ENCODE measurements around the gene GSTA4. TPM values are rescaled to one million over a fixed set of nuclear protein-coding genes. Genes with fewer than 3 reads are reported as not detected.

GSTA4 gene
- total and polyA plus RNA-seq, 2 experiments from 2014 or later, result 19.3 to 29.9 TPM

- Histone ChIP-seq H3K27ac (ENCODE audit: low read depth) (no peak overlapping the region), H3K4me1 (ENCODE audit: insufficient read depth) (0 out of 2 replicates have a peak, but pooled peaks cover 7% of the 10 kb centered on the region), H2AFZ (peak overlapping the region; percentile 12; the same call in 1 of the 2 replicates), H3K4me2 (peak overlapping the region; percentile 78), H3K4me3 (peak overlapping the region; percentile 66), H3K9me2 (ENCODE audit: insufficient read depth) (no peaks in the 10 kb centered on the region), H4K20me1 (replicated peaks; ENCODE audit: insufficient read depth) (no peaks in the 10 kb centered on the region), H3K36me3 (ENCODE audit: insufficient read depth) (no peaks in the 10 kb centered on the region), H3K27me3 (ENCODE audit: insufficient read depth) (no peaks in the 10 kb centered on the region), H3F3A (replicated peaks; ENCODE audit: low read depth) (no peaks in the 10 kb centered on the region), H3K79me2 (replicated peaks; ENCODE audit: insufficient read depth) (no peaks in the 10 kb centered on the region)
- H3K4me1 Mint-ChIP-seq, result peaks cover 19% of the 10 kb centered on the region; the same call in 2 of the 3 replicates
- H3K9me3 Mint-ChIP-seq, result peaks cover 5% of the 10 kb centered on the region
- DNase-seq (ENCODE audit: low spot score), result no peak
- peaks cover 17% of the 10 kb centered on the region for H3K27me3 Mint-ChIP-seq (ENCODE audit: insufficient read depth, low read depth, poor library complexity)
- H3K4me3 Mint-ChIP-seq, result peak overlapping the region; percentile 93
- peaks cover 7% of the 10 kb centered on the region for H3K36me3 Mint-ChIP-seq (ENCODE audit: low read depth)
- no peak overlapping the region; the same call in 1 of the 2 replicates for H3K27ac Mint-ChIP-seq
- no peak for ATAC-seq
- TF ChIP-seq NANOG (IDR thresholded peaks at IDR 0.05; ENCODE audit: borderline replicate concordance), result no peak
- no peak for TF ChIP-seq POLR2AphosphoS5 (IDR thresholded peaks at IDR 0.05; ENCODE audit: low read depth)
- TF ChIP-seq, protein P1, sequence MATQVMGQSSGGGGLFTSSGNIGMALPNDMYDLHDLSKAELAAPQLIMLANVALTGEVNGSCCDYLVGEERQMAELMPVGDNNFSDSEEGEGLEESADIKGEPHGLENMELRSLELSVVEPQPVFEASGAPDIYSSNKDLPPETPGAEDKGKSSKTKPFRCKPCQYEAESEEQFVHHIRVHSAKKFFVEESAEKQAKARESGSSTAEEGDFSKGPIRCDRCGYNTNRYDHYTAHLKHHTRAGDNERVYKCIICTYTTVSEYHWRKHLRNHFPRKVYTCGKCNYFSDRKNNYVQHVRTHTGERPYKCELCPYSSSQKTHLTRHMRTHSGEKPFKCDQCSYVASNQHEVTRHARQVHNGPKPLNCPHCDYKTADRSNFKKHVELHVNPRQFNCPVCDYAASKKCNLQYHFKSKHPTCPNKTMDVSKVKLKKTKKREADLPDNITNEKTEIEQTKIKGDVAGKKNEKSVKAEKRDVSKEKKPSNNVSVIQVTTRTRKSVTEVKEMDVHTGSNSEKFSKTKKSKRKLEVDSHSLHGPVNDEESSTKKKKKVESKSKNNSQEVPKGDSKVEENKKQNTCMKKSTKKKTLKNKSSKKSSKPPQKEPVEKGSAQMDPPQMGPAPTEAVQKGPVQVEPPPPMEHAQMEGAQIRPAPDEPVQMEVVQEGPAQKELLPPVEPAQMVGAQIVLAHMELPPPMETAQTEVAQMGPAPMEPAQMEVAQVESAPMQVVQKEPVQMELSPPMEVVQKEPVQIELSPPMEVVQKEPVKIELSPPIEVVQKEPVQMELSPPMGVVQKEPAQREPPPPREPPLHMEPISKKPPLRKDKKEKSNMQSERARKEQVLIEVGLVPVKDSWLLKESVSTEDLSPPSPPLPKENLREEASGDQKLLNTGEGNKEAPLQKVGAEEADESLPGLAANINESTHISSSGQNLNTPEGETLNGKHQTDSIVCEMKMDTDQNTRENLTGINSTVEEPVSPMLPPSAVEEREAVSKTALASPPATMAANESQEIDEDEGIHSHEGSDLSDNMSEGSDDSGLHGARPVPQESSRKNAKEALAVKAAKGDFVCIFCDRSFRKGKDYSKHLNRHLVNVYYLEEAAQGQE (IDR thresholded peaks at IDR 0.05; ENCODE audit: unreplicated experiment), result no peak
- TF ChIP-seq, protein P2, sequence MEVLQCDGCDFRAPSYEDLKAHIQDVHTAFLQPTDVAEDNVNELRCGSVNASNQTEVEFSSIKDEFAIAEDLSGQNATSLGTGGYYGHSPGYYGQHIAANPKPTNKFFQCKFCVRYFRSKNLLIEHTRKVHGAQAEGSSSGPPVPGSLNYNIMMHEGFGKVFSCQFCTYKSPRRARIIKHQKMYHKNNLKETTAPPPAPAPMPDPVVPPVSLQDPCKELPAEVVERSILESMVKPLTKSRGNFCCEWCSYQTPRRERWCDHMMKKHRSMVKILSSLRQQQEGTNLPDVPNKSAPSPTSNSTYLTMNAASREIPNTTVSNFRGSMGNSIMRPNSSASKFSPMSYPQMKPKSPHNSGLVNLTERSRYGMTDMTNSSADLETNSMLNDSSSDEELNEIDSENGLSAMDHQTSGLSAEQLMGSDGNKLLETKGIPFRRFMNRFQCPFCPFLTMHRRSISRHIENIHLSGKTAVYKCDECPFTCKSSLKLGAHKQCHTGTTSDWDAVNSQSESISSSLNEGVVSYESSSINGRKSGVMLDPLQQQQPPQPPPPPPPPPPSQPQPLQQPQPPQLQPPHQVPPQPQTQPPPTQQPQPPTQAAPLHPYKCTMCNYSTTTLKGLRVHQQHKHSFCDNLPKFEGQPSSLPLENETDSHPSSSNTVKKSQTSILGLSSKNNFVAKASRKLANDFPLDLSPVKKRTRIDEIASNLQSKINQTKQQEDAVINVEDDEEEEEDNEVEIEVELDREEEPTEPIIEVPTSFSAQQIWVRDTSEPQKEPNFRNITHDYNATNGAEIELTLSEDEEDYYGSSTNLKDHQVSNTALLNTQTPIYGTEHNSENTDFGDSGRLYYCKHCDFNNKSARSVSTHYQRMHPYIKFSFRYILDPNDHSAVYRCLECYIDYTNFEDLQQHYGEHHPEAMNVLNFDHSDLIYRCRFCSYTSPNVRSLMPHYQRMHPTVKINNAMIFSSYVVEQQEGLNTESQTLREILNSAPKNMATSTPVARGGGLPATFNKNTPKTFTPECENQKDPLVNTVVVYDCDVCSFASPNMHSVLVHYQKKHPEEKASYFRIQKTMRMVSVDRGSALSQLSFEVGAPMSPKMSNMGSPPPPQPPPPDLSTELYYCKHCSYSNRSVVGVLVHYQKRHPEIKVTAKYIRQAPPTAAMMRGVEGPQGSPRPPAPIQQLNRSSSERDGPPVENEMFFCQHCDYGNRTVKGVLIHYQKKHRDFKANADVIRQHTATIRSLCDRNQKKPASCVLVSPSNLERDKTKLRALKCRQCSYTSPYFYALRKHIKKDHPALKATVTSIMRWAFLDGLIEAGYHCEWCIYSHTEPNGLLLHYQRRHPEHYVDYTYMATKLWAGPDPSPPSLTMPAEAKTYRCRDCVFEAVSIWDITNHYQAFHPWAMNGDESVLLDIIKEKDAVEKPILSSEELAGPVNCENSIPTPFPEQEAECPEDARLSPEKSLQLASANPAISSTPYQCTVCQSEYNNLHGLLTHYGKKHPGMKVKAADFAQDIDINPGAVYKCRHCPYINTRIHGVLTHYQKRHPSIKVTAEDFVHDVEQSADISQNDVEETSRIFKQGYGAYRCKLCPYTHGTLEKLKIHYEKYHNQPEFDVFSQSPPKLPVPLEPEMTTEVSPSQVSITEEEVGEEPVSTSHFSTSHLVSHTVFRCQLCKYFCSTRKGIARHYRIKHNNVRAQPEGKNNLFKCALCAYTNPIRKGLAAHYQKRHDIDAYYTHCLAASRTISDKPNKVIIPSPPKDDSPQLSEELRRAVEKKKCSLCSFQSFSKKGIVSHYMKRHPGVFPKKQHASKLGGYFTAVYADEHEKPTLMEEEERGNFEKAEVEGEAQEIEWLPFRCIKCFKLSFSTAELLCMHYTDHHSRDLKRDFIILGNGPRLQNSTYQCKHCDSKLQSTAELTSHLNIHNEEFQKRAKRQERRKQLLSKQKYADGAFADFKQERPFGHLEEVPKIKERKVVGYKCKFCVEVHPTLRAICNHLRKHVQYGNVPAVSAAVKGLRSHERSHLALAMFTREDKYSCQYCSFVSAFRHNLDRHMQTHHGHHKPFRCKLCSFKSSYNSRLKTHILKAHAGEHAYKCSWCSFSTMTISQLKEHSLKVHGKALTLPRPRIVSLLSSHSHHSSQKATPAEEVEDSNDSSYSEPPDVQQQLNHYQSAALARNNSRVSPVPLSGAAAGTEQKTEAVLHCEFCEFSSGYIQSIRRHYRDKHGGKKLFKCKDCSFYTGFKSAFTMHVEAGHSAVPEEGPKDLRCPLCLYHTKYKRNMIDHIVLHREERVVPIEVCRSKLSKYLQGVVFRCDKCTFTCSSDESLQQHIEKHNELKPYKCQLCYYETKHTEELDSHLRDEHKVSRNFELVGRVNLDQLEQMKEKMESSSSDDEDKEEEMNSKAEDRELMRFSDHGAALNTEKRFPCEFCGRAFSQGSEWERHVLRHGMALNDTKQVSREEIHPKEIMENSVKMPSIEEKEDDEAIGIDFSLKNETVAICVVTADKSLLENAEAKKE (CRISPR knock-in tag; IDR thresholded peaks at IDR 0.05), result no peak
- TF ChIP-seq STAT1 (IDR thresholded peaks at IDR 0.05; ENCODE audit: unreplicated experiment), result no peak
- TF ChIP-seq JUNB (IDR thresholded peaks at IDR 0.05; ENCODE audit: unreplicated experiment), result no peak
- no peak for TF ChIP-seq ZNF331 (CRISPR knock-in tag; IDR thresholded peaks at IDR 0.05; ENCODE audit: low read depth)
- TF ChIP-seq CTCF (conservative IDR thresholded peaks at IDR 0.05; ENCODE audit: low read depth in 2 of 2), result no peak
- no peak for TF ChIP-seq EZH2 (IDR thresholded peaks at IDR 0.05; ENCODE audit: low read depth, unreplicated experiment)
- TF ChIP-seq CREB1 (CRISPR knock-in tag; IDR thresholded peaks at IDR 0.05; ENCODE audit: low read depth), result no peak
- TF ChIP-seq ETS1 (IDR thresholded peaks at IDR 0.05), result no peak
- no peak for TF ChIP-seq EZH2phosphoT487 (IDR thresholded peaks at IDR 0.05; ENCODE audit: unreplicated experiment)
- no peak for TF ChIP-seq ZNF114 (CRISPR knock-in tag; IDR thresholded peaks at IDR 0.05)
Observed at GRCh38 chr6:52992980-52993920, 1.8 kb downstream of the GSTA4 start.
